Mammary epithelial cell (primary cell): ENCODE data around the gene SLC35F2.

Experiments
- EZH2 ChIP-seq: IDR thresholded peaks from 2 replicates; pipeline ENCODE4 v1.6.1; 2012; ENCODE audit warnings: low read length, inconsistent platforms, borderline replicate concordance
- TF ChIP-seq, protein P1 (sequence below), 2 donors: IDR thresholded peaks in 1 of 2; conservative IDR thresholded peaks in 1 of 2; 2 replicates each; pipeline ENCODE4 v1.5.1; 2011 to 2012; ENCODE audit warnings: inconsistent platforms in 2 of 2, low read length in 2 of 2, mild to moderate bottlenecking in 2 of 2, control low read depth in 1 of 2, low read depth in 1 of 2; ENCODE audit not compliant: insufficient read depth in 1 of 2; ENCODE audit errors: extremely low read depth in 1 of 2

DNA sequence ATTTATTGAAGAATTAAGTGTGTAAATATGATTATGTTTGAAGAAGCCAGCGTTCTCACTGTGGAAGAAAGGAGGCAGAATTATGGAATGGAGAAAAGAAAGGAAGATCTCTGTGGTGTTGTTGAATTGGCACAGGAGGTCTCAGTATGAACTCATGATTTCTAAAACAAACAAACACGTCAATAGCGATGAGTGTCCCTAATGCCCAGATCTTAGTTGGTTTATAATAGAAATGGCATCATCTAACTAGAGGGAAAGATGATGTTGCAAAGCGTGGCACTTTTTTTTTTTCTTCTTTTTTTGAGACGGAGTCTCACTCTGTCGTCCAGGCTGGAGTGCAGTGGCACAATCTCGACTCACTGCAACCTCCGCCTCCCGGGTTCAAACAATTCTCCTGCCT is 107.5 kb downstream of the SLC35F2 start:
- TF ChIP-seq, protein P1, sequence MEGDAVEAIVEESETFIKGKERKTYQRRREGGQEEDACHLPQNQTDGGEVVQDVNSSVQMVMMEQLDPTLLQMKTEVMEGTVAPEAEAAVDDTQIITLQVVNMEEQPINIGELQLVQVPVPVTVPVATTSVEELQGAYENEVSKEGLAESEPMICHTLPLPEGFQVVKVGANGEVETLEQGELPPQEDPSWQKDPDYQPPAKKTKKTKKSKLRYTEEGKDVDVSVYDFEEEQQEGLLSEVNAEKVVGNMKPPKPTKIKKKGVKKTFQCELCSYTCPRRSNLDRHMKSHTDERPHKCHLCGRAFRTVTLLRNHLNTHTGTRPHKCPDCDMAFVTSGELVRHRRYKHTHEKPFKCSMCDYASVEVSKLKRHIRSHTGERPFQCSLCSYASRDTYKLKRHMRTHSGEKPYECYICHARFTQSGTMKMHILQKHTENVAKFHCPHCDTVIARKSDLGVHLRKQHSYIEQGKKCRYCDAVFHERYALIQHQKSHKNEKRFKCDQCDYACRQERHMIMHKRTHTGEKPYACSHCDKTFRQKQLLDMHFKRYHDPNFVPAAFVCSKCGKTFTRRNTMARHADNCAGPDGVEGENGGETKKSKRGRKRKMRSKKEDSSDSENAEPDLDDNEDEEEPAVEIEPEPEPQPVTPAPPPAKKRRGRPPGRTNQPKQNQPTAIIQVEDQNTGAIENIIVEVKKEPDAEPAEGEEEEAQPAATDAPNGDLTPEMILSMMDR (conservative IDR thresholded peaks at IDR 0.05 in 1 of 2, IDR thresholded peaks at IDR 0.05 in 1 of 2; ENCODE audit: extremely low read depth in 1 of 2, insufficient read depth in 1 of 2, low read depth in 1 of 2, low read length in 2 of 2) = no peak
- TF ChIP-seq EZH2 = no peak
